Measurements from ENCODE around the gene TPP2. TPM values are rescaled to one million over a fixed set of nuclear protein-coding genes. Genes with fewer than 3 reads are reported as not detected.

TPP2 gene
- total and polyA plus RNA-seq, 2 donors from 2014 or later, result 14.7 to 42.2 TPM

DNA sequence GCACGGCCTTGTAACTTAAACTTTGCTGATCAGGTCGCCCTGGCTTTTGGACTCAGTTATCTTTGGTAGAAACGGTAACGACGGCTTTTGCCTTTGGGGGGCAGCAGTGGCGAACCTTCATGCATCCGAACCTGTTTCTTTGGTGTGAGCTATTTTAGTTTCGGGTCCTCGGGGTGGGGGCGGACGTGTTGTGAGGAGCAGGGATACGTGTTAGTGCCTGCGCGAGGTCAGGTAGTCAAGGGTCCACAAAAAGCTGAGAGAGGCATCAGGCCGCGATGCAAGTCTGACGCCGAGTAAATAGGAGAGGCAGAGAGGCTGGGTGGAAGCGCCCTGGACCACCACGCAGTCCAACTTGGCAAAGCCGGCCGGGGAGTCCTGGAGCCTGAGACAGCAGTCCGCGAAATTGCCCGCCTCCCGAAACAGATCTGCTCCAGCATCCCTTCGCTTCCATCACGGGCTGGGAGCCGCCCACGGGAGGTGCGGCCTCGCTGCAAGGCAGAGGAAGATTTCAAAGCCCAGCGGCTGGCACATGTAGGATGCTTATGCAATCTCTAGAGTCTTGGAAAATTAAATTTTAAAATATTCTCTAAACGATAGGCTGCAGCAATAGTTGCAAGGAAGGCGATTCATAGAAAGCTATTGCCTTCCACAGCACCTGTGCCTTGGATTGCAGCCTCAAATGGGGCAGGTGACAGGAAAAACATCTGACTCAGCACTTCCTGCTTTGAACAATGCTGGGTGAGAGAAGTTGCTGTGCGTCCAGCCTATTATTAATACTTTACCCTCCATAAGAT is 4.6 kb upstream of the TPP2 start:
- intact Hi-C loops (cut with DNase I), result no loop called here
- Histone ChIP-seq H3K9ac (ENCODE audit: low read length in 3 of 3) (peak overlapping the region in 2 of 3 donors; percentile 48 to 72), H3K4me3 (ENCODE audit: low read length in 3 of 3) (peak overlapping the region; percentile 56 to 90 (median 68)), H3K9me3 (ENCODE audit: control insufficient read depth in 2 of 3, insufficient read depth in 1 of 3, low read length in 3 of 3) (no peaks in the 10 kb centered on the region), H3K27me3 (ENCODE audit: control insufficient read depth, insufficient read depth, low read length) (no peaks in the 10 kb centered on the region), H3K27ac (ENCODE audit: low read depth in 2 of 2, low read length in 2 of 2) (peak overlapping the region; percentile 9 to 46), H3K36me3 (ENCODE audit: control insufficient read depth in 2 of 3, insufficient read depth in 3 of 3, low read length in 3 of 3) (no peaks in the 10 kb centered on the region), H3K4me1 (ENCODE audit: control insufficient read depth in 2 of 3, insufficient read depth in 2 of 3, low read depth in 1 of 3, low read length in 3 of 3) (no peaks in the 10 kb centered on the region)
- FAIRE-seq (no peak), DNase-seq (peak; percentile 82 to 90 (median 87))
- TF ChIP-seq, protein P1, sequence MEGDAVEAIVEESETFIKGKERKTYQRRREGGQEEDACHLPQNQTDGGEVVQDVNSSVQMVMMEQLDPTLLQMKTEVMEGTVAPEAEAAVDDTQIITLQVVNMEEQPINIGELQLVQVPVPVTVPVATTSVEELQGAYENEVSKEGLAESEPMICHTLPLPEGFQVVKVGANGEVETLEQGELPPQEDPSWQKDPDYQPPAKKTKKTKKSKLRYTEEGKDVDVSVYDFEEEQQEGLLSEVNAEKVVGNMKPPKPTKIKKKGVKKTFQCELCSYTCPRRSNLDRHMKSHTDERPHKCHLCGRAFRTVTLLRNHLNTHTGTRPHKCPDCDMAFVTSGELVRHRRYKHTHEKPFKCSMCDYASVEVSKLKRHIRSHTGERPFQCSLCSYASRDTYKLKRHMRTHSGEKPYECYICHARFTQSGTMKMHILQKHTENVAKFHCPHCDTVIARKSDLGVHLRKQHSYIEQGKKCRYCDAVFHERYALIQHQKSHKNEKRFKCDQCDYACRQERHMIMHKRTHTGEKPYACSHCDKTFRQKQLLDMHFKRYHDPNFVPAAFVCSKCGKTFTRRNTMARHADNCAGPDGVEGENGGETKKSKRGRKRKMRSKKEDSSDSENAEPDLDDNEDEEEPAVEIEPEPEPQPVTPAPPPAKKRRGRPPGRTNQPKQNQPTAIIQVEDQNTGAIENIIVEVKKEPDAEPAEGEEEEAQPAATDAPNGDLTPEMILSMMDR (IDR thresholded peaks at IDR 0.05; ENCODE audit: borderline replicate concordance, extremely low read depth, insufficient read depth), result peak; percentile 53

DNA sequence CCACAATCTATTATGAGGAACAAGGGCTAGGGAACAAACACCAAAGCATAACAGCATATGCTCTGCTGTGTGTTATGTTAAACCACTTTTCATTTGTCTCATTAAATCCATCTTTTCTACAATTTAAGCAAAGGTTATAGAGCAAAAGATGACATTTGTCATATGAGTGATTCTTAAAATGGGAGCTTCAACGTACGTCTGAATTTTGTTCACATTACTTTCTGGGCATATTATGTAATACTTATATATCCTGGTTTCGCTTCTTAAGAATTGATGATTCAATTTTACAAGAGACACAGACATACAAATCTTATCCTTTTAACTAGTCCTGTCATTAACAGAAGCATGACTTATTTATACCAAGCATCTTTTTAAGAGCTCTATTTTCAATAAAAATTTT is 3.3 kb upstream of the TPP2 start:
- Histone ChIP-seq H3K27ac (ENCODE audit: low read depth in 2 of 2, low read length in 2 of 2) (no peak overlapping the region), H3K27me3 (ENCODE audit: control insufficient read depth, insufficient read depth, low read length) (no peaks in the 10 kb centered on the region), H3K9ac (ENCODE audit: low read length in 3 of 3) (no peak overlapping the region), H3K9me3 (ENCODE audit: control insufficient read depth in 2 of 3, insufficient read depth in 1 of 3, low read length in 3 of 3) (no peaks in the 10 kb centered on the region), H3K36me3 (ENCODE audit: control insufficient read depth in 2 of 3, insufficient read depth in 3 of 3, low read length in 3 of 3) (no peaks in the 10 kb centered on the region), H3K4me1 (ENCODE audit: control insufficient read depth in 2 of 3, insufficient read depth in 2 of 3, low read depth in 1 of 3, low read length in 3 of 3) (peaks cover 0 to 5% (median 4%) of the 10 kb centered on the region in 3 donors), H3K4me3 (ENCODE audit: low read length in 3 of 3) (no peak overlapping the region)
- FAIRE-seq, result no peak
- TF ChIP-seq, protein P1 (IDR thresholded peaks at IDR 0.05; ENCODE audit: borderline replicate concordance, extremely low read depth, insufficient read depth), result no peak
- DNase-seq, result no peak
- intact Hi-C loops (cut with DNase I), result no loop called here

DNA sequence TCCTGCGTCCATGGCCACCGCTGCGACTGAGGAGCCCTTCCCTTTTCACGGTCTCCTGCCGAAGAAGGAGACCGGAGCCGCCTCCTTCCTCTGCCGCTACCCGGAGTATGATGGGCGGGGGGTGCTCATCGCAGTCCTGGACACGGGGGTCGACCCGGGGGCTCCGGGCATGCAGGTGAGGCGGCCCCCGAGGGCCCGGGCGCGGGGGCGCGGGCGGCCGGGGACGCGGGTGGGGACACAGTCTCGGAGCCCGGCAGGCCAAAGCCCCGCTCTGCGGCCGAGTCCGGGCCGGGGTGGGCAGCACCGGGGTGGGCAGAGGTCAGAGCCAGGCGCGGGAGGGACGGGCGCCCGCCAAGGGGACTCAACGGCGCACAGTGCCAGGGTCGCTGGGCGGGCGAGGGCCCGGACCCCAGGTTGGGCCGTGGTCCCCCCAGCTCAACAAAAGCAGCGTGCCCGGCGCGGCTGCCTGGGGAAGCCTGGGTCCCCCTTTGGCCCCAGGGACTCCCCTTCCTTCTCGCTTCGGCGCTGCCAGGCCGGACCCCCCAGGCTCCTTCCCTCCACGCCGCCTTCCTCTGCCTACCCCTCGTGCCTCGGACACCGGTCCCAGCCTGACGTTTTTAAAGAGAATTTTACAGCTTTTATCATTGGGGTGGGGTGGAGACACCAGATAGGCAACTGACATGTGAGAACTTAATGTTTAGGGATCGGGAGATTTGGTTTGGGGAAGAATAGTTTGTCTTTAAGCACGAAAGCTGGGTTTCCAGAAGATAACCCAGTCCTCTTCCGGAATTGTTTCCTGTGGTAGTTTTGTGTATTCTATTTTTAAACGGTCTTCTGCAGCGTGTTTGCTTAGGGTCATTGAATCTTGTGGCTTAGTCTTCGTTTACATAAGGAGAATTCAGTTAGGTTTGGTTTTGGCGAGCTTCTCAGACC is 509 bp downstream of the TPP2 start:
- FAIRE-seq, result no peak
- Histone ChIP-seq H3K27ac (ENCODE audit: low read depth in 2 of 2, low read length in 2 of 2) (peak overlapping the region; percentile 81 to 99), H3K9me3 (ENCODE audit: control insufficient read depth in 2 of 3, insufficient read depth in 1 of 3, low read length in 3 of 3) (no peaks in the 10 kb centered on the region), H3K9ac (ENCODE audit: low read length in 3 of 3) (peak overlapping the region; percentile 66 to 100 (median 86)), H3K4me1 (ENCODE audit: control insufficient read depth in 2 of 3, insufficient read depth in 2 of 3, low read depth in 1 of 3, low read length in 3 of 3) (peaks cover 2 to 11% (median 5%) of the 10 kb centered on the region in 3 donors), H3K4me3 (ENCODE audit: low read length in 3 of 3) (peak overlapping the region; percentile 92 to 99 (median 99)), H3K27me3 (ENCODE audit: control insufficient read depth, insufficient read depth, low read length) (no peaks in the 10 kb centered on the region), H3K36me3 (ENCODE audit: control insufficient read depth in 2 of 3, insufficient read depth in 3 of 3, low read length in 3 of 3) (no peaks in the 10 kb centered on the region)
- DNase-seq, result peak in 4 of 5 donors; percentile 35 to 83 (median 58)
- TF ChIP-seq, protein P1 (IDR thresholded peaks at IDR 0.05; ENCODE audit: borderline replicate concordance, extremely low read depth, insufficient read depth), result no peak
- intact Hi-C loops (cut with DNase I), result no loop called here
